HepG2 (cell line): ENCODE data around the gene PSENEN. TPM values are rescaled to one million over a fixed set of nuclear protein-coding genes. Genes with fewer than 3 reads are reported as not detected.

Experiments used
- ATF7 ChIP-seq, 2 experiments: fragments of 450-650 bp in 1 of 2; sonication (generic) in 1 of 2; formaldehyde crosslinking in 1 of 2; IDR thresholded peaks; 2 replicates each; pipeline versions ENCODE4 v1.4.0 to v1.6.1; 2016 to 2020; ENCODE audit warnings: antibody characterized with exemption in 1 of 2, mild to moderate bottlenecking in 1 of 2, missing genetic modification reagents in 1 of 2
- BHLHE40 ChIP-seq: IDR thresholded peaks from 2 replicates; pipeline ENCODE4 v1.6.1; 2011; ENCODE audit warnings: low read length, improper control_type of control experiment
- EZH2 ChIP-seq: conservative IDR thresholded peaks from 2 replicates; pipeline ENCODE4 v1.6.1; 2012; ENCODE audit warnings: mild to moderate bottlenecking, low read depth, low read length, moderate library complexity
- JDP2 ChIP-seq: sonication (generic); formaldehyde crosslinking; IDR thresholded peaks from 2 replicates; pipeline ENCODE4 v1.8.1; 2022; ENCODE audit warnings: missing genetic modification reagents, borderline replicate concordance
- KMT2B ChIP-seq: IDR thresholded peaks from 2 replicates; pipeline ENCODE4 v1.6.1; 2016; ENCODE audit warnings: missing genetic modification reagents, missing compliant biosample characterization
- MXI1 ChIP-seq: IDR thresholded peaks from 3 replicates; pipeline ENCODE4 v1.6.1; 2012; ENCODE audit warnings: low read depth, low read length, inconsistent platforms, borderline replicate concordance
- MYC ChIP-seq: sonication (generic); formaldehyde crosslinking; IDR thresholded peaks from 2 replicates; pipeline ENCODE4 v1.9.0; 2021; ENCODE audit warnings: missing genetic modification reagents, borderline replicate concordance
- NFE2L1 ChIP-seq: sonication (generic); formaldehyde crosslinking; IDR thresholded peaks from 2 replicates; pipeline ENCODE4 v1.4.0; 2020; ENCODE audit warnings: missing genetic modification reagents, mild to moderate bottlenecking, borderline replicate concordance
- NR1H2 ChIP-seq: sonication (generic); formaldehyde crosslinking; IDR thresholded peaks from 2 replicates; pipeline ENCODE4 v1.8.1; 2022; ENCODE audit warnings: low read depth, missing genetic modification reagents, borderline replicate concordance
- SP4 ChIP-seq: sonication (generic); formaldehyde crosslinking; IDR thresholded peaks from 2 replicates; pipeline ENCODE4 v1.8.1; 2023; ENCODE audit warnings: mild to moderate bottlenecking, missing genetic modification reagents
- ZC3H4 ChIP-seq: sonication (generic); formaldehyde crosslinking; IDR thresholded peaks from 2 replicates; pipeline ENCODE4 v1.4.0; 2020; ENCODE audit warnings: missing genetic modification reagents, borderline replicate concordance
- ZMYM4 ChIP-seq: sonication (generic); formaldehyde crosslinking; IDR thresholded peaks from 2 replicates; pipeline ENCODE4 v1.8.1; 2023; ENCODE audit warnings: mild to moderate bottlenecking, missing genetic modification reagents
- ZNF10 ChIP-seq: sonication (generic); formaldehyde crosslinking; IDR thresholded peaks from 2 replicates; pipeline ENCODE4 v1.4.0; 2020; ENCODE audit warnings: mild to moderate bottlenecking, low read depth, missing genetic modification reagents, borderline replicate concordance
- ZNF33B ChIP-seq: sonication (generic); formaldehyde crosslinking; IDR thresholded peaks from 2 replicates; pipeline ENCODE4 v1.5.1; 2020; ENCODE audit warnings: mild to moderate bottlenecking, missing genetic modification reagents
- ZNF678 ChIP-seq: sonication (generic); formaldehyde crosslinking; IDR thresholded peaks from 2 replicates; pipeline ENCODE4 v1.4.0; 2020; ENCODE audit warnings: mild to moderate bottlenecking, missing genetic modification reagents
- ZNF768 ChIP-seq: sonication (generic); formaldehyde crosslinking; IDR thresholded peaks from 2 replicates; pipeline ENCODE4 v1.4.0; 2020; ENCODE audit warnings: missing genetic modification reagents
- ZSCAN12 ChIP-seq: sonication (generic); formaldehyde crosslinking; IDR thresholded peaks from 2 replicates; pipeline ENCODE4 v1.9.0; 2021; ENCODE audit warnings: mild to moderate bottlenecking, missing genetic modification reagents
- polyA plus RNA-seq, 8 experiments: library from polyadenylated mRNA; depleted of rRNA in 3 of 8; stranded (reverse) in 7 of 8; unstranded in 1 of 8; fragments of >200 nt; fragmentation: Illumina TruSeq in 4 of 8; extraction: Trizol in 4 of 8; gene quantifications; 2 replicates each; pipeline versions ENCODE4 v1.2.1 to v1.2.3, GENCODE V29; 2011 to 2016; ENCODE audit warnings: low read depth in 4 of 8, missing spikeins in 1 of 8, mixed read lengths in 1 of 8; ENCODE audit not compliant: insufficient read depth in 1 of 8
- total RNA-seq, 5 experiments: library from RNA; depleted of rRNA; stranded (reverse); fragments of >200 nt; fragmentation: Illumina TruSeq; extraction: Trizol; gene quantifications; 2 replicates each; pipeline ENCODE4 v1.2.3, GENCODE V29; 2016; ENCODE audit warnings: low read depth in 1 of 5
- TF ChIP-seq, protein P1 (sequence below): sonication (generic); formaldehyde crosslinking; IDR thresholded peaks from 2 replicates; pipeline ENCODE4 v1.4.0; 2020; ENCODE audit warnings: missing genetic modification reagents, low read depth, mild to moderate bottlenecking, borderline replicate concordance
- TF ChIP-seq, protein P2 (sequence below): IDR thresholded peaks from 2 replicates; pipeline ENCODE4 v1.4.0; 2020; ENCODE audit warnings: mild to moderate bottlenecking, missing genetic modification reagents
- TF ChIP-seq, protein P3 (sequence below): sonication (generic); formaldehyde crosslinking; conservative IDR thresholded peaks from 2 replicates; pipeline ENCODE4 v1.4.0; 2020; ENCODE audit warnings: missing genetic modification reagents

The PSENEN gene
- total and polyA plus RNA-seq, 2 of the 13 experiments (the other 11 are each of a cell fraction or from before 2014, with no cell fraction given): 16.9 to 34.2 TPM

DNA sequence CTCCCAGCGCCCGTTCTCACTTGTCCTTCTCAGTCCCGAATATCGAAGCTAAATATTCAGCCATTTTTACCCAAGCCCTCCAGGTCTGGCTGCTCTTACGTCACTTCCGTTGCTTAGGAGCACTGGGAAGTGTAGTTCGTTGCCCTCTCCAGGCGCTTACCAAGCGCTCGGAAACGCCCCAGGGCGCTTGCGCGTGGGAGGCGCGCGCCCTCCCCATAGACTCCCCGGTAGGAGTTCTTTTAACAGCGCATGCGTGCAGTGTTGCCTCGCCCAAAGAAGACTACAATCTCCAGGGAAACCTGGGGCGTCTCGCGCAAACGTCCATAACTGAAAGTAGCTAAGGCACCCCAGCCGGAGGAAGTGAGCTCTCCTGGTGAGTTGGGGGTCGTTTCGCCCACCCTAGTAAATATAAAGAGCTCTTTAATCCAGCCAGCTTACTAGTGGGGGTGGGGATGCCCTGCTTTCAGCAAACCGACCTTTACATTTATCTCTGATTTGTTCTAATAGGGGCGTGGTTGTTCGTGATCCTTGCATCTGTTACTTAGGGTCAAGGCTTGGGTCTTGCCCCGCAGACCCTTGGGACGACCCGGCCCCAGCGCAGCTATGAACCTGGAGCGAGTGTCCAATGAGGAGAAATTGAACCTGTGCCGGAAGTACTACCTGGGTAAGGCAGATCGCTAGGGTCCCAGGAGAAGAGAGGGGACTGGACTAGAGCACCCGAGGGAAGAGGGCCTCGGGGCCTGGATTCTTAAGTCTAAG, at the start of gene PSENEN, which contains the start of gene U2AF1L4 (continued):
- no peak for TF ChIP-seq JDP2
- no peak for TF ChIP-seq ZSCAN12
- no peak for TF ChIP-seq NR1H2 (CRISPR knock-in tag)
- TF ChIP-seq ZMYM4 (CRISPR knock-in tag): no peak
- TF ChIP-seq, protein P1, sequence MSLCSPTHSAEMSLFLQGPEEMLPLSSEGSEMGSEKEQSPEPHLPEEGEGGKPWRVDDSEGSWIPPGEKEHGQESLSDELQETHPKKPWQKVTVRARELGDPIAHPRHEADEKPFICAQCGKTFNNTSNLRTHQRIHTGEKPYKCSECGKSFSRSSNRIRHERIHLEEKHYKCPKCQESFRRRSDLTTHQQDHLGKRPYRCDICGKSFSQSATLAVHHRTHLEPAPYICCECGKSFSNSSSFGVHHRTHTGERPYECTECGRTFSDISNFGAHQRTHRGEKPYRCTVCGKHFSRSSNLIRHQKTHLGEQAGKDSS (CRISPR knock-in tag): no peak
- TF ChIP-seq ZNF768 (CRISPR knock-in tag): no peak
- no peak for TF ChIP-seq BHLHE40
- TF ChIP-seq MXI1: peak; percentile 86; the same call in 2 of the 3 replicates
- no peak for TF ChIP-seq KMT2B (CRISPR knock-in tag)
- TF ChIP-seq, protein P2, sequence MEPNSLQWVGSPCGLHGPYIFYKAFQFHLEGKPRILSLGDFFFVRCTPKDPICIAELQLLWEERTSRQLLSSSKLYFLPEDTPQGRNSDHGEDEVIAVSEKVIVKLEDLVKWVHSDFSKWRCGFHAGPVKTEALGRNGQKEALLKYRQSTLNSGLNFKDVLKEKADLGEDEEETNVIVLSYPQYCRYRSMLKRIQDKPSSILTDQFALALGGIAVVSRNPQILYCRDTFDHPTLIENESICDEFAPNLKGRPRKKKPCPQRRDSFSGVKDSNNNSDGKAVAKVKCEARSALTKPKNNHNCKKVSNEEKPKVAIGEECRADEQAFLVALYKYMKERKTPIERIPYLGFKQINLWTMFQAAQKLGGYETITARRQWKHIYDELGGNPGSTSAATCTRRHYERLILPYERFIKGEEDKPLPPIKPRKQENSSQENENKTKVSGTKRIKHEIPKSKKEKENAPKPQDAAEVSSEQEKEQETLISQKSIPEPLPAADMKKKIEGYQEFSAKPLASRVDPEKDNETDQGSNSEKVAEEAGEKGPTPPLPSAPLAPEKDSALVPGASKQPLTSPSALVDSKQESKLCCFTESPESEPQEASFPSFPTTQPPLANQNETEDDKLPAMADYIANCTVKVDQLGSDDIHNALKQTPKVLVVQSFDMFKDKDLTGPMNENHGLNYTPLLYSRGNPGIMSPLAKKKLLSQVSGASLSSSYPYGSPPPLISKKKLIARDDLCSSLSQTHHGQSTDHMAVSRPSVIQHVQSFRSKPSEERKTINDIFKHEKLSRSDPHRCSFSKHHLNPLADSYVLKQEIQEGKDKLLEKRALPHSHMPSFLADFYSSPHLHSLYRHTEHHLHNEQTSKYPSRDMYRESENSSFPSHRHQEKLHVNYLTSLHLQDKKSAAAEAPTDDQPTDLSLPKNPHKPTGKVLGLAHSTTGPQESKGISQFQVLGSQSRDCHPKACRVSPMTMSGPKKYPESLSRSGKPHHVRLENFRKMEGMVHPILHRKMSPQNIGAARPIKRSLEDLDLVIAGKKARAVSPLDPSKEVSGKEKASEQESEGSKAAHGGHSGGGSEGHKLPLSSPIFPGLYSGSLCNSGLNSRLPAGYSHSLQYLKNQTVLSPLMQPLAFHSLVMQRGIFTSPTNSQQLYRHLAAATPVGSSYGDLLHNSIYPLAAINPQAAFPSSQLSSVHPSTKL (CRISPR knock-in tag): no peak
- no peak for TF ChIP-seq ZNF33B
- TF ChIP-seq ZNF678: no peak
- TF ChIP-seq ATF7 (IDR thresholded peaks at IDR 0.05): peak; percentile 62
- peak; percentile 63; the same call in 1 of the 2 replicates for TF ChIP-seq ATF7 (CRISPR knock-in tag; IDR thresholded peaks at IDR 0.05)
- TF ChIP-seq SP4: peak; percentile 31; the same call in 1 of the 2 replicates
- TF ChIP-seq MYC (CRISPR knock-in tag): no peak
- TF ChIP-seq EZH2: no peak
- TF ChIP-seq ZNF10 (CRISPR knock-in tag): no peak
- no peak for TF ChIP-seq NFE2L1 (CRISPR knock-in tag)
- no peak for TF ChIP-seq ZC3H4 (CRISPR knock-in tag)
- TF ChIP-seq, protein P3, sequence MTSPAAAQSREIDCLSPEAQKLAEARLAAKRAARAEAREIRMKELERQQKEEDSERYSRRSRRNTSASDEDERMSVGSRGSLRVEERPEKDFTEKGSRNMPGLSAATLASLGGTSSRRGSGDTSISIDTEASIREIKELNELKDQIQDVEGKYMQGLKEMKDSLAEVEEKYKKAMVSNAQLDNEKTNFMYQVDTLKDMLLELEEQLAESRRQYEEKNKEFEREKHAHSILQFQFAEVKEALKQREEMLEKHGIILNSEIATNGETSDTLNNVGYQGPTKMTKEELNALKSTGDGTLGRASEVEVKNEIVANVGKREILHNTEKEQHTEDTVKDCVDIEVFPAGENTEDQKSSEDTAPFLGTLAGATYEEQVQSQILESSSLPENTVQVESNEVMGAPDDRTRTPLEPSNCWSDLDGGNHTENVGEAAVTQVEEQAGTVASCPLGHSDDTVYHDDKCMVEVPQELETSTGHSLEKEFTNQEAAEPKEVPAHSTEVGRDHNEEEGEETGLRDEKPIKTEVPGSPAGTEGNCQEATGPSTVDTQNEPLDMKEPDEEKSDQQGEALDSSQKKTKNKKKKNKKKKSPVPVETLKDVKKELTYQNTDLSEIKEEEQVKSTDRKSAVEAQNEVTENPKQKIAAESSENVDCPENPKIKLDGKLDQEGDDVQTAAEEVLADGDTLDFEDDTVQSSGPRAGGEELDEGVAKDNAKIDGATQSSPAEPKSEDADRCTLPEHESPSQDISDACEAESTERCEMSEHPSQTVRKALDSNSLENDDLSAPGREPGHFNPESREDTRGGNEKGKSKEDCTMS (CRISPR knock-in tag): no peak
